GM06990 (cell line): ENCODE results near the gene ANKS1B.

Source experiments
- DNase-seq: peaks from one replicate; pipeline ENCODE4 v3.0.0-alpha.2; 2011; ENCODE audit not compliant: insufficient read length; ENCODE audit errors: extremely low read depth
- H3K27me3 ChIP-seq: replicated peaks from 2 replicates; pipeline ENCODE4 v1.6.0; 2011; ENCODE audit warnings: low read length; ENCODE audit not compliant: control insufficient read depth, insufficient read depth
- H3K36me3 ChIP-seq: 2 replicates; pipeline ENCODE4 v1.5.1; 2011; ENCODE audit warnings: low read length; ENCODE audit not compliant: control insufficient read depth, insufficient read depth
- H3K4me3 ChIP-seq: replicated peaks from 2 replicates; pipeline ENCODE4 v1.5.1; 2011; ENCODE audit warnings: low read depth, mild to moderate bottlenecking, control low read depth, low read length
- TF ChIP-seq, protein P1 (sequence below): IDR thresholded peaks from 2 replicates; pipeline ENCODE4 v1.5.1; 2011; ENCODE audit warnings: low read length, control low read depth, mild to moderate bottlenecking, inconsistent platforms; ENCODE audit not compliant: insufficient read depth, poor library complexity, severe bottlenecking

ANKS1B gene

GRCh38 chr12:99521664-99522063 lies 463.1 kb downstream of the ANKS1B start:
- no peak for DNase-seq
- Histone ChIP-seq H3K36me3 (no peaks in the 10 kb centered on the region), H3K27me3 (no peaks in the 10 kb centered on the region), H3K4me3 (no peak overlapping the region)
- TF ChIP-seq, protein P1, sequence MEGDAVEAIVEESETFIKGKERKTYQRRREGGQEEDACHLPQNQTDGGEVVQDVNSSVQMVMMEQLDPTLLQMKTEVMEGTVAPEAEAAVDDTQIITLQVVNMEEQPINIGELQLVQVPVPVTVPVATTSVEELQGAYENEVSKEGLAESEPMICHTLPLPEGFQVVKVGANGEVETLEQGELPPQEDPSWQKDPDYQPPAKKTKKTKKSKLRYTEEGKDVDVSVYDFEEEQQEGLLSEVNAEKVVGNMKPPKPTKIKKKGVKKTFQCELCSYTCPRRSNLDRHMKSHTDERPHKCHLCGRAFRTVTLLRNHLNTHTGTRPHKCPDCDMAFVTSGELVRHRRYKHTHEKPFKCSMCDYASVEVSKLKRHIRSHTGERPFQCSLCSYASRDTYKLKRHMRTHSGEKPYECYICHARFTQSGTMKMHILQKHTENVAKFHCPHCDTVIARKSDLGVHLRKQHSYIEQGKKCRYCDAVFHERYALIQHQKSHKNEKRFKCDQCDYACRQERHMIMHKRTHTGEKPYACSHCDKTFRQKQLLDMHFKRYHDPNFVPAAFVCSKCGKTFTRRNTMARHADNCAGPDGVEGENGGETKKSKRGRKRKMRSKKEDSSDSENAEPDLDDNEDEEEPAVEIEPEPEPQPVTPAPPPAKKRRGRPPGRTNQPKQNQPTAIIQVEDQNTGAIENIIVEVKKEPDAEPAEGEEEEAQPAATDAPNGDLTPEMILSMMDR: no peak

GRCh38 chr12:99513066-99513465 lies 471.7 kb downstream of the ANKS1B start:
- H3K27me3 ChIP-seq: no peaks in the 10 kb centered on the region
- TF ChIP-seq, protein P1: no peak
- DNase-seq: no peak
- H3K4me3 ChIP-seq: no peak overlapping the region
- H3K36me3 ChIP-seq: no peaks in the 10 kb centered on the region

GRCh38 chr12:99505805-99506204 lies 478.9 kb downstream of the ANKS1B start:
- H3K36me3 ChIP-seq: no peaks in the 10 kb centered on the region
- no peak overlapping the region for H3K4me3 ChIP-seq
- no peaks in the 10 kb centered on the region for H3K27me3 ChIP-seq
- TF ChIP-seq, protein P1: no peak
- no peak for DNase-seq

GRCh38 chr12:99498756-99499155 lies 486.0 kb downstream of the ANKS1B start:
- DNase-seq: no peak
- no peak overlapping the region for H3K4me3 ChIP-seq
- TF ChIP-seq, protein P1: no peak
- H3K36me3 ChIP-seq: no peaks in the 10 kb centered on the region
- H3K27me3 ChIP-seq: no peaks in the 10 kb centered on the region

DNA sequence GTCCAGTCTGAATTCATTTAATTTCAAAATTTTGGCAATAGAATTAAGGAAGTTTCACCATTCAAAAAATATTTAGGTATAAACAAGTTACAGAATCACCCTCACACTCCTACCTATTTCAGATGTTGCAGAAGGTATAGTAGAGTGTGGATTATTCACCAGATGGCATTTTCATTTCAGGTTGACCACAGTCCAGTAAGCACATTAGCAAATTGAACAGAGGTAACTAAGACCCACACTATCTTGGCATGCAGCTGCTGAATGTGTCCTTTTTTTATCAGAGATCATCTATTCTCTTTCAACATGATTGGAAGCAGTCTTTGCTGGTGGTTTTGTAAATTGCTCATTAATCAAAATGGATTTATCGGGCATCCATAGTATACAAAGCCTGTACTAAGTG lies 488.9 kb downstream of the ANKS1B start:
- no peak overlapping the region for H3K4me3 ChIP-seq
- no peak for DNase-seq
- TF ChIP-seq, protein P1: no peak
- no peaks in the 10 kb centered on the region for H3K36me3 ChIP-seq
- no peaks in the 10 kb centered on the region for H3K27me3 ChIP-seq

DNA sequence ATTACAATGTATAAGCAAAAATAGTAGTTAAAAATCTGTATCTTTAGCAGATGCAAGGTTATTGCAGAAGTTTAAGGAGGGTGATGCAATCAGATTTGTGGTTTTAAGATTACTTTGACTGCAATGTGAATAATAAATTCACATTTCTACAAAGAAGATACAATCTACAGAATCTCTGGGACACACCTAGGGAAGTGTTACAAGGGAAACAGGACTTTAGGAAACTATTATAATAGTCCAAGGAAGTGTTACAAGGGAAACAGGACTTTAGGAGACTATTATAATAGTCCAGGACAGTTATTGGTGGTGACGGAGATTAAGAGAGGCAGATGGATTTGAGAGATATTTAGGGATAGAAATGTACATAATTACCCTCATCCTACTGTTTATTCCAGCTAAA lies 491.5 kb downstream of the ANKS1B start:
- TF ChIP-seq, protein P1: no peak

More for the DNA sequence above, 491.5 kb downstream of the ANKS1B start:
- Histone ChIP-seq H3K27me3 (no peaks in the 10 kb centered on the region), H3K4me3 (no peak overlapping the region), H3K36me3 (no peaks in the 10 kb centered on the region)
- DNase-seq: no peak
